Nephron progenitor cell (in vitro differentiated cells): ENCODE results near the gene NCBP1.

ENCODE experiments used
- DNase-seq: peaks from one replicate; pipeline ENCODE4 v3.0.0; 2021
- H3K27ac Mint-ChIP-seq: 2 replicates; pipeline ENCODE4 v1.8.0; 2021; ENCODE audit warnings: mild to moderate bottlenecking, moderate library complexity, mixed read lengths
- H3K27me3 Mint-ChIP-seq: 2 replicates; pipeline ENCODE4 v1.8.0; 2021; ENCODE audit warnings: mild to moderate bottlenecking, low read depth, mixed read lengths; ENCODE audit not compliant: poor library complexity
- H3K36me3 Mint-ChIP-seq: 2 replicates; pipeline ENCODE4 v1.8.0; 2021; ENCODE audit warnings: low read depth, mixed read lengths
- H3K4me1 Mint-ChIP-seq: 2 replicates; pipeline ENCODE4 v1.8.0; 2021; ENCODE audit warnings: mixed read lengths
- H3K4me3 Mint-ChIP-seq: 2 replicates; pipeline ENCODE4 v1.8.0; 2021; ENCODE audit warnings: mild to moderate bottlenecking, moderate library complexity, mixed read lengths
- H3K9me3 Mint-ChIP-seq: 2 replicates; pipeline ENCODE4 v1.8.0; 2021; ENCODE audit warnings: mild to moderate bottlenecking, moderate library complexity, mixed read lengths
- CTCF ChIP-seq: fragments of 200-600 bp; sonication (generic); IDR thresholded peaks from 2 replicates; pipeline ENCODE4 v1.5.0; 2021; ENCODE audit warnings: antibody characterized with exemption

NCBP1 gene

GRCh38 chr9:97710356-97711222 lies 77.0 kb downstream of the NCBP1 start:
- Mint-ChIP-seq H3K9me3 (no peaks in the 10 kb centered on the region), H3K36me3 (no peaks in the 10 kb centered on the region), H3K4me1 (peaks cover 8% of the 10 kb centered on the region), H3K27me3 (peaks cover 62% of the 10 kb centered on the region), H3K4me3 (no peak overlapping the region), H3K27ac (no peak overlapping the region)
- peak; percentile 92 for TF ChIP-seq CTCF
- peak; percentile 34 for DNase-seq

- DNase-seq = no peak
- Mint-ChIP-seq H3K9me3 (no peaks in the 10 kb centered on the region), H3K4me3 (no peak overlapping the region), H3K27ac (no peak overlapping the region), H3K27me3 (peaks cover 60% of the 10 kb centered on the region), H3K36me3 (no peaks in the 10 kb centered on the region), H3K4me1 (peaks cover 8% of the 10 kb centered on the region)
- no peak for TF ChIP-seq CTCF
These were observed 77.6 kb downstream of the NCBP1 start for GRCh38 chr9:97711223-97711626.

- H3K9me3 Mint-ChIP-seq = peaks cover 3% of the 10 kb centered on the region
- no peak for TF ChIP-seq CTCF
- H3K27me3 Mint-ChIP-seq = peaks cover 54% of the 10 kb centered on the region
- H3K27ac Mint-ChIP-seq = no peak overlapping the region
- peaks cover 8% of the 10 kb centered on the region for H3K4me1 Mint-ChIP-seq
- no peak overlapping the region for H3K4me3 Mint-ChIP-seq
- no peaks in the 10 kb centered on the region for H3K36me3 Mint-ChIP-seq
- no peak for DNase-seq
These were observed 80.8 kb downstream of the NCBP1 start for GRCh38 chr9:97714435-97714834.

- no peak overlapping the region for H3K4me3 Mint-ChIP-seq
- H3K27me3 Mint-ChIP-seq = peaks cover 68% of the 10 kb centered on the region
- H3K4me1 Mint-ChIP-seq = no peaks in the 10 kb centered on the region
- no peak for DNase-seq
- H3K36me3 Mint-ChIP-seq = no peaks in the 10 kb centered on the region
- H3K9me3 Mint-ChIP-seq = peaks cover 12% of the 10 kb centered on the region
- no peak for TF ChIP-seq CTCF
- H3K27ac Mint-ChIP-seq = no peak overlapping the region
These were observed 84.2 kb downstream of the NCBP1 start for GRCh38 chr9:97717866-97718265.

GRCh38 chr9:97721396-97721795 lies 87.8 kb downstream of the NCBP1 start:
- H3K27me3 Mint-ChIP-seq = peaks cover 61% of the 10 kb centered on the region
- no peak overlapping the region for H3K4me3 Mint-ChIP-seq
- no peak overlapping the region for H3K27ac Mint-ChIP-seq
- no peaks in the 10 kb centered on the region for H3K4me1 Mint-ChIP-seq
- H3K9me3 Mint-ChIP-seq = peaks cover 12% of the 10 kb centered on the region
- no peaks in the 10 kb centered on the region for H3K36me3 Mint-ChIP-seq
- DNase-seq = no peak
- no peak for TF ChIP-seq CTCF

GRCh38 chr9:97722331-97722730 lies 88.7 kb downstream of the NCBP1 start:
- peaks cover 67% of the 10 kb centered on the region for H3K27me3 Mint-ChIP-seq

More at GRCh38 chr9:97722331-97722730, 88.7 kb downstream of the NCBP1 start:
- Mint-ChIP-seq H3K4me1 (no peaks in the 10 kb centered on the region), H3K27ac (no peak overlapping the region), H3K9me3 (peaks cover 12% of the 10 kb centered on the region), H3K36me3 (no peaks in the 10 kb centered on the region), H3K4me3 (no peak overlapping the region)
- TF ChIP-seq CTCF = no peak
- DNase-seq = no peak
